Measurements from ENCODE around the gene APLF.
"Not testable (repeated sequence)": the region's sequence is repeated elsewhere in the genome, so short reads cannot be mapped to it uniquely, and the experiment has no call there.

APLF gene

GRCh38 chr2:68512966-68513365, 45.6 kb downstream of the APLF start:
- no peak for DNase-seq (ENCODE audit: low read depth)
- no peak for TF ChIP-seq CTCF (conservative IDR thresholded peaks at IDR 0.05; ENCODE audit: low read depth, low read length)
- no peak overlapping the region for H3K4me3 ChIP-seq (ENCODE audit: low read length)

- no peak overlapping the region for H3K4me3 ChIP-seq (ENCODE audit: low read length)
- no peak for DNase-seq (ENCODE audit: low read depth)
- no peak for TF ChIP-seq CTCF (conservative IDR thresholded peaks at IDR 0.05; ENCODE audit: low read depth, low read length)
Observed at GRCh38 chr2:68514316-68514929, 47.0 kb downstream of the APLF start.

- H3K4me3 ChIP-seq (ENCODE audit: low read length): no peak overlapping the region
- DNase-seq (ENCODE audit: low read depth): no peak
- TF ChIP-seq CTCF (conservative IDR thresholded peaks at IDR 0.05; ENCODE audit: low read depth, low read length): no peak
Observed at GRCh38 chr2:68516051-68516955, 48.9 kb downstream of the APLF start.

GRCh38 chr2:68519236-68519635, 51.9 kb downstream of the APLF start:
- no peak for TF ChIP-seq CTCF (conservative IDR thresholded peaks at IDR 0.05; ENCODE audit: low read depth, low read length)
- no peak for DNase-seq (ENCODE audit: low read depth)

GRCh38 chr2:68521037-68521436, 53.7 kb downstream of the APLF start:
- H3K4me3 ChIP-seq (ENCODE audit: low read length): no peak overlapping the region
- DNase-seq (ENCODE audit: low read depth): no peak
- no peak for TF ChIP-seq CTCF (conservative IDR thresholded peaks at IDR 0.05; ENCODE audit: low read depth, low read length)

More at GRCh38 chr2:68519236-68519635, 51.9 kb downstream of the APLF start:
- H3K4me3 ChIP-seq (ENCODE audit: low read length): no peak overlapping the region

GRCh38 chr2:68526943-68527342, 59.6 kb downstream of the APLF start:
- not testable (repeated sequence) for DNase-seq (ENCODE audit: low read depth); H3K4me3 ChIP-seq (ENCODE audit: low read length)

- H3K4me3 ChIP-seq (ENCODE audit: low read length); DNase-seq (ENCODE audit: low read depth): not testable (repeated sequence)
Observed at GRCh38 chr2:68527343-68528081, 60.1 kb downstream of the APLF start.

GRCh38 chr2:68529156-68529555, 61.8 kb downstream of the APLF start:
- DNase-seq (ENCODE audit: low read depth); H3K4me3 ChIP-seq (ENCODE audit: low read length): not testable (repeated sequence)

- not testable (repeated sequence) for DNase-seq (ENCODE audit: low read depth); H3K4me3 ChIP-seq (ENCODE audit: low read length)
Observed at GRCh38 chr2:68529651-68530050, 62.3 kb downstream of the APLF start.

All from retinal pigment epithelial cell (primary cell).